Activated T-cell treated with anti-CD3 and anti-CD28 coated beads, Interleukin-2, amount 50 U/mL, for 24 hours (primary cell): ENCODE data around the gene PDE1A.

Experiments
- DNase-seq: peaks from one replicate; pipeline ENCODE4 v3.0.0-alpha.2; 2020
- H3K27ac Mint-ChIP-seq: 2 replicates; pipeline ENCODE4 v1.8.0; 2020; ENCODE audit warnings: mild to moderate bottlenecking, mixed read lengths
- H3K27me3 Mint-ChIP-seq: 2 replicates; pipeline ENCODE4 v1.8.0; 2020; ENCODE audit warnings: mixed read lengths
- H3K36me3 Mint-ChIP-seq: 2 replicates; pipeline ENCODE4 v1.8.0; 2020; ENCODE audit warnings: low read depth, mixed read lengths
- H3K4me1 Mint-ChIP-seq: 2 replicates; pipeline ENCODE4 v1.8.0; 2020; ENCODE audit warnings: low read depth, mixed read lengths
- H3K4me3 Mint-ChIP-seq: 2 replicates; pipeline ENCODE4 v1.8.0; 2020; ENCODE audit warnings: mild to moderate bottlenecking, moderate library complexity, mixed read lengths
- H3K9me3 Mint-ChIP-seq: 2 replicates; pipeline ENCODE4 v1.8.0; 2020; ENCODE audit warnings: mixed read lengths

PDE1A gene

DNA sequence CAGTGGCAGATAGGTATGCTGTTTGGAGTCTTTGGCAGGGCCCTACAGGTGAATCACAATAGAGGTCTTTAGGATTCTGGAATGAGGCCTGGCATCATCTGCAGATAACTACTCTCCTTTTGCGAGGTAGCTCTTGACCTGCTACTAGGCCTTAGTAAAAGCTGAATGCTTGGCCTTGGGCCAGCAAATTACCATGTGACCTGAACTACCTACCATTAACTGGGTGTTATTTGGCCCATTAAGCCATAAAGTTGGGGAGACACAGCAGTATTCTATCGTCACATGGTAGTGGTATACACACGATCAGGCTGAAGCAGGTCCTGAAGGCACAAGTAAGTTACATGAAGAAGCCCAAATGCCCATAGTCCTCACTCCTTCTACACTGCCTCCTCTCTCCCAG is 263.0 kb downstream of the PDE1A start:
- peaks cover 11% of the 10 kb centered on the region for H3K27me3 Mint-ChIP-seq

DNA sequence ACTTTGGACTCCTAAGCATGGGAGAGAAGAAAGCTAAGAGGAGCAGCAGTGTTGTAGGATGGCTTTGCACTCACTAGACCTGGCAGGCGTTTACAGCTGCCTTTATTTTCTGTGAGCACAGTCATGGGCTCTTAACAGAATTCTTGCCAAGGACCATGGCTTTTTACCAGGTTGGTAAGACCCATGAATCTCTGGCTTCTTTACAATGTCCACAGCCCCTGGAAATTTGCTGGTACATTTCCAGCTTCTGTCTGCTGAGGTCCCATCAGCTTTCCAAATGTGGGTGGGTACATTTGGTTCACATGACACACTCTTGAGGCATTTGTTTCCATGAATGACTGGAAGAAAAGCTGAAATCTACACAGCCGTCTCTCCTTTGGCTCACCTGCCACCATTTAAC is 278.5 kb downstream of the PDE1A start:
- no peak overlapping the region for H3K27ac Mint-ChIP-seq
- H3K4me3 Mint-ChIP-seq = no peak overlapping the region
- H3K4me1 Mint-ChIP-seq = no peaks in the 10 kb centered on the region
- H3K9me3 Mint-ChIP-seq = no peaks in the 10 kb centered on the region
- no peak for DNase-seq
- H3K36me3 Mint-ChIP-seq = no peaks in the 10 kb centered on the region
- no peaks in the 10 kb centered on the region for H3K27me3 Mint-ChIP-seq

More for the DNA sequence above, 263.0 kb downstream of the PDE1A start:
- Mint-ChIP-seq H3K36me3 (no peaks in the 10 kb centered on the region), H3K4me1 (no peaks in the 10 kb centered on the region), H3K4me3 (no peak overlapping the region), H3K9me3 (no peaks in the 10 kb centered on the region), H3K27ac (no peak overlapping the region)
- no peak for DNase-seq

DNA sequence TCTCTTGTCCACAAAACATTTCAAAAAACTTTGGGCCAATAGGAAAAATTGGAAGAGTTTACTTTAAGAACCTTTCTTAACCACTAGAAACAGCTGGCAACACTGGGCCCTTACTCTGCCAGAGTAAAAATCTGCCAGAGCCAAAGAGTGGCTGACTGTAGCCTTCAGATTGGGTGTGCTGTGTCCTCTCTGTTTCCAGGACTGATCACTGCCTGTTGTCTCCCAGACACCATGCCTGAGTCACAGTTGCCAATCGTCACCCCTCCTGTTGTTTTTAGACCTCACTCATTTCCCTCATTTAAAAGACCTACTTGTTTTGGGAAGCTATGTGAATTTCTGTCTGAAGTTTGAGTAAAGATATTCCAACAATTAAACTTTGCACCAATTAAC is 282.1 kb downstream of the PDE1A start:
- Mint-ChIP-seq H3K4me3 (no peak overlapping the region), H3K27ac (no peak overlapping the region), H3K9me3 (no peaks in the 10 kb centered on the region), H3K27me3 (peaks cover 1% of the 10 kb centered on the region), H3K4me1 (no peaks in the 10 kb centered on the region), H3K36me3 (no peaks in the 10 kb centered on the region)
- no peak for DNase-seq

DNA sequence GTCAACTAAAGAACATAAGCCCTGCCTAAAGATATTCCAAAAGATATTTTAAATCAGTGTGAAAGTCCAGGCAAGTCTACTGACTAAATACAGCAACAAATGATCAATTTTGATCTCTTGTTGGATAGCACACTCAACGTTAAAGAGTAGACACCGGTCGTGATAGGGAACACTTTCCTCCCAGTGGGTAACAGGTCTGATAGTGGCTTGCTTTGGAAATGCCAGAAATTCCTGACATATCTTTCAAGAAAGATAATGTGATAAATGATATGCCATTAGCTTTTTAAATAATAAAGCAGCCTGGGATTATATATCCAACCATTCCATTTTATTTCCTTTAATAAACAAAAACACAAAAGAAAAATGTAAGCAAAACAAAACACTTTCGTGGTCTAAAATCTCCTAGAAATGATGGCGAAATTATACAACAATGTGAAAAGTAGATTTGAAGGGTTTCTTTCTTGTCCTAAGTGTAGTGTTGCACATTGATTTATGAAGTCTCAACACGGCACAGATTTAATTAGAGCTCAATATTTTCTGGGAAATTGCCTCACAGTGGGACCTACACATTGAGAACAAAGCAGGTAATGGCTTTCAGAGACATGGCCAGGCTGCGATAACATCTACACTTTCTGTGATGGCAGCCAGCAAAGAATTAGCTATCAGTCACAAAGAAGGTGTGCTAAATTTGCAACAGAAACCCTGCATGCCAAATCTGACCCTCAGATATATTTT is 282.6 kb downstream of the PDE1A start:
- no peak for DNase-seq
- H3K27me3 Mint-ChIP-seq = peaks cover 4% of the 10 kb centered on the region
- H3K4me1 Mint-ChIP-seq = no peaks in the 10 kb centered on the region
- no peak overlapping the region for H3K4me3 Mint-ChIP-seq
- H3K9me3 Mint-ChIP-seq = no peaks in the 10 kb centered on the region
- H3K27ac Mint-ChIP-seq = no peak overlapping the region
- H3K36me3 Mint-ChIP-seq = no peaks in the 10 kb centered on the region

DNA sequence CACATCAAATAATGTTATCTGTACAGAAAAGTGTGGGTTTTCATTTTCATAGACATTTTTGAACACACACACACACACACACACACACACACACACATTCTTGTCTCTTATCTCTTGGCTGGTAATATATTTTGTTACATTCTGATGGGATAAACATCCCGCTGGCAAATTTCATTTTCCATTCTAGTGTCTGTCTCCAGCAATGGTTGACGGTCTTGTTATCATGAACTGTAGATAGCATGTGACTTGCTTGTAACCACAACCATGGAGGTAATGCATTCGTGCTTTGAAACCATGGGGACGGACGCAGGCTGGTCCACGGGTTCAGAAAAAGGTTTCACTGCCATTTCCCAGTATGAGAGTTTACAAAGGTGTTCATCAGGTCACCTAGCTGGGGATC is 284.8 kb downstream of the PDE1A start:
- no peaks in the 10 kb centered on the region for H3K36me3 Mint-ChIP-seq
- H3K4me3 Mint-ChIP-seq = no peak overlapping the region
- H3K27ac Mint-ChIP-seq = no peak overlapping the region
- no peaks in the 10 kb centered on the region for H3K9me3 Mint-ChIP-seq
- H3K4me1 Mint-ChIP-seq = no peaks in the 10 kb centered on the region
- H3K27me3 Mint-ChIP-seq = peaks cover 10% of the 10 kb centered on the region
- no peak for DNase-seq

DNA sequence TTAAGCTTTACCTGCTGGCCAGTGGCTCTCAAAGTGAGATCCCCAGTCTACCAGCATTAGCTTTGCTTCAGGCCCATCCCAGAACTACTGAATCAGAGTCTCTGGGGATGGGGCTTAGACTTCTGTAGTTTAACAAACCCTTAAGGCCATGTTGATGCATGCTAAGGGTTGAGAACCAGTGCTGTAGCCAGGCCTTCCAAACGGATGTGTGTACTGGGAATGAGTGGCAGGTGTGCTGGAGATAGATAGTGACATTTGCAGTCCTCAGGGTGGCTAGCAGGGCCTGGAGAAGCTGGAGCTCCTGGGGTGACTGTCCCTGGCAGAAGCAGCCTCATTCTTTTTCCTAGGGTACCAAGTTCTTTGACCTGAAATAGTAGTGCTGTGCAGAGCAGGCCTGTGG is 292.6 kb downstream of the PDE1A start:
- H3K9me3 Mint-ChIP-seq = no peaks in the 10 kb centered on the region
- DNase-seq = no peak
- H3K27ac Mint-ChIP-seq = no peak overlapping the region
- no peaks in the 10 kb centered on the region for H3K36me3 Mint-ChIP-seq
- H3K4me3 Mint-ChIP-seq = no peak overlapping the region
- H3K4me1 Mint-ChIP-seq = no peaks in the 10 kb centered on the region
- H3K27me3 Mint-ChIP-seq = peaks cover 11% of the 10 kb centered on the region

DNA sequence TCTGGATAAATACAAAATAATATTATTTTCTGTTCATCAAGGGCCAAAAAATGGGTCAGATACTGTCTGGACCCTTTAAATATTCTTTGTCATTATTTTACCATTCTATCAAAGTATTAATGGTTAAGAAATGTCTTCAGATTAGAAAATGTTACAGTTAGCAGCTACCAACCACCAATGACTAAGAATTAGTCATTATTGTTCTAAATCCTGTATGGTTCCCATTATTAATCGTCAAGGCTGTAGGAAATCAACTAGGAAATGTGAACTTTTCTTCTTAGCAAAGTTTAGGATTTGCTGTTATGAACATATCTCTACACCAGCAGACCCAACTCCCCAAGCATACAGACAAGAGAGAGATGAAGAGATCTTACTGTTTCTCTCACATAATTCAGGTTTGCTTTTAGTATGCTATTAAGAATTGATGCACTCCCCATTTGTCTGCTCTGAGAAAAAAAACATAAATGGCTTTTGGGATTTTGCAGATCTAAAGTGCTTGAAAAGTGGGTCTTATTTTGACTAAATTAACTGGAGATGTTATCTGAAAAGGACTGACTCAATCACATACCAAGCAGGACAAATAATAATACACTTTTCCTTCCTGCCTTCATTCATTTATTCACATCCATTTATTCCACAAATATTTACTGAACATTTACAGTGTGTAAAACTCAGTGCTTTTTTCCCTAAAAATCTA is 293.5 kb downstream of the PDE1A start:
- Mint-ChIP-seq H3K9me3 (no peaks in the 10 kb centered on the region), H3K4me1 (no peaks in the 10 kb centered on the region), H3K27me3 (peaks cover 9% of the 10 kb centered on the region), H3K36me3 (no peaks in the 10 kb centered on the region), H3K27ac (no peak overlapping the region), H3K4me3 (no peak overlapping the region)
- DNase-seq = no peak

DNA sequence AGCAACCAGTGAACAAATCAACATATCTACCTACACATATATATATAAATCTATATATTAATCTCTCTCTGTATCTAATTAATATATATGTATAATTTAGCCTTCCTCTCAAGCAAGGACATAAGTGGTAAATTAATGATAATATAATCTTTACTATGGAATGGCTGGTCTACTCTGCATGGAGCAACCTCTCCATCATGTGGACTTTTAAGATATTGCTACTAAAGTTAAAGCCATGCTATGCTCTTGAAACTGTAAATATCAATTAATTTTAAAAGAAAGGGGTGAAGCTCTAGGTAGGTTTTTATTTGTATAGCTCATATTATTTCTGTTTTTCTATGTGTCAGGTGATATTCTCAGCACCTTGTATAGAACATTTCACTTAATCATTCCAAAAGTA is 294.2 kb downstream of the PDE1A start:
- Mint-ChIP-seq H3K4me1 (no peaks in the 10 kb centered on the region), H3K4me3 (no peak overlapping the region), H3K27me3 (peaks cover 5% of the 10 kb centered on the region), H3K36me3 (no peaks in the 10 kb centered on the region), H3K27ac (no peak overlapping the region), H3K9me3 (no peaks in the 10 kb centered on the region)
- no peak for DNase-seq

DNA sequence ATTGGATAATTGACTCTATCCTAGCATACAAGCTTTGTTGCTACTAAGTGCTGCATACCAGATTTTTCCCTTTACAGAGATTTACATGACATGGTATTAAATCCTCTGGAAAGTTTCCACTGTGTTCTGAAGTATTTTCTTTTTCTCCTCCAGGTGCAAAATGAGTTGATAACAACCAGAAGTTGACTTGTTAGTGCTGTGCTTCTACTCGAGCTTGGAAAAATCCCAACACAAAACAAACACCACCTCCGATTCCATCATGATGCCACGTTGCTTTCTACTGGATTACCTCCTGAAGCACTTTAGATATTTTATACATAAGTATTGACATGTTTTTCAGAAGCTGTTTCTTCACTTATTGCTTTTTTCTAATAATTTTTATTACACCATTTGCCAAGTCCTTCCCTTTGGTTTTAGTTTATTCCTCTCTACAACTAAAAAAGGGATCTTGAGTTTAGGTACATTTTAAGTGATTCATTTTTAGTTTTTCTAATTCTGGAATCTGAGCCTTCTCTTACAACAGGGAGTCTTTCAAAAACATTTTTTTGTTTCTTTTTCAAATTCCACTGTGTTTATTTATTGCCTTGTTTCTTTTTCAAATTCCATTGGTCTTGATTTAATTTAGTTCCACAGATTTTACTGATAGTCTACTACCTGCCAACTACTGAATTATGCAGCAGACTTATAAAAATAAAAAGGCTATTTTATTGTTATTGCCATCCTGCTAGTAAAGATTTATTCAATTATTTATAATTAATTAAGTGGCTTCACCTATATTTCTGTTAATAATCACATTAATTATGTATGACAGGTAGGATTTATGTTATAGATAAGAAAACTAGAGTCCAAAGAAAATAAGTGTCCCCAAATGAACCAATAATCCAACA is 297.8 kb downstream of the PDE1A start:
- H3K4me1 Mint-ChIP-seq = no peaks in the 10 kb centered on the region
- no peak overlapping the region for H3K27ac Mint-ChIP-seq
- no peak for DNase-seq
- no peak overlapping the region for H3K4me3 Mint-ChIP-seq
- H3K27me3 Mint-ChIP-seq = peaks cover 11% of the 10 kb centered on the region
- H3K36me3 Mint-ChIP-seq = no peaks in the 10 kb centered on the region
- peaks cover 3% of the 10 kb centered on the region for H3K9me3 Mint-ChIP-seq

DNA sequence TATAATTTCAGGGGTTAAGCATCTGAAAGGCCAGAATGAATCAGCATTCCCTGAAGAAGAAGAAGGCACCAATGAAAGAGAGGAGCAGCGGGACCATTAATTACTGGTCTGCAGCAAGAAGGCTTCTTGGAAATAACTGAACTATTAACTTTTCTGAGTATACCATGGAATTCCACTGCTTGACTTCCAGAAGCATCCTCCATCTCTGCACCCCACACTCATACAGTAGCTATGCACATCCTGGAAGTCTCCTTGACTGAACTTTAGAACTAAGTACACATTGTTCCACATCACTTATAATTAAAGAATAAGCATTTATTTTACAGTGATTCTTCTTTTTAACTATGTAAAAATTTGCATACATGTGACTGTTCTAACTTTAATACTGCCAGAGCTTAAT is 309.6 kb downstream of the PDE1A start:
- H3K36me3 Mint-ChIP-seq = no peaks in the 10 kb centered on the region

DNA sequence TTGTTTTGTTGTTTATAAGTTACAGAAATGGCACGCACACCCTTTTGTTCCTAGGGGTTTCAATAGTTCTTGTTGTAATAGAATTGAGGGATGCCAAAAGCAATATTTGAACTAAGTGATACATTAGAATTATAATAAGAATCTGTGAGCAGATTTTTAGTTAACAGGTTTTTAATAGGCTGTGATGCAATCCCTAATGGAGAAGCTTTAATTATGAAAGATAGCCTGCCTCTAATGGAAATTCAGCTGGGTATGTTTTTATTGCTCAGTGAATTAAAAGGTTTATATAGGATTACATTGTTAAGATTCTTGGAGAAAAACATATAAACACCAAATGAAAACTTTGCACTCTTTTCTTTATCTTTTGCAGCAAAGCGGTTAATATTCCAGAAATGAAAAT is 310.1 kb downstream of the PDE1A start:
- H3K9me3 Mint-ChIP-seq = no peaks in the 10 kb centered on the region
- no peak overlapping the region for H3K4me3 Mint-ChIP-seq
- DNase-seq = no peak
- H3K4me1 Mint-ChIP-seq = peaks cover 2% of the 10 kb centered on the region
- no peak overlapping the region for H3K27ac Mint-ChIP-seq
- no peaks in the 10 kb centered on the region for H3K36me3 Mint-ChIP-seq
- H3K27me3 Mint-ChIP-seq = peaks cover 3% of the 10 kb centered on the region

More for the DNA sequence above, 309.6 kb downstream of the PDE1A start:
- Mint-ChIP-seq H3K4me3 (no peak overlapping the region), H3K4me1 (peaks cover 2% of the 10 kb centered on the region), H3K27me3 (no peaks in the 10 kb centered on the region), H3K27ac (no peak overlapping the region), H3K9me3 (no peaks in the 10 kb centered on the region)
- no peak for DNase-seq

DNA sequence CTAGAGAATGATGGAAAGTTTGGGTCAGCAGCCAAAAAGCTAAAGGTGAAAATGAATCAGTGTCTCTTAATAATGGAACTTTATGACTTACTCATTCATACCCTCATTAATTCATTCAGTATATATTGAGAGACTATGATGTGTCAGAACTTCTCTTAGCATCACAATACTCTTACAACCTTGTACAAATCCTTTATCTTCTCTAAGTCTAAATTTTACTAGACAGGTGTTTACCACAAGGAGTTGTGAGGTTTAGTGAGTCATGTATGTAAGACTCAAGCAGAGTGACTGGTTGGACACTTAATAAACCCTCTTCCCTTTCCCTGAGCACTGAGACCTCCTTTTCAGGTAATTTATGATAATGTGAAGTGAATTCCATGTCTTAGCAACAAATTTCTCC is 311.6 kb downstream of the PDE1A start:
- H3K27ac Mint-ChIP-seq = no peak overlapping the region
- no peaks in the 10 kb centered on the region for H3K9me3 Mint-ChIP-seq
- no peak overlapping the region for H3K4me3 Mint-ChIP-seq
- H3K36me3 Mint-ChIP-seq = no peaks in the 10 kb centered on the region
- peaks cover 3% of the 10 kb centered on the region for H3K27me3 Mint-ChIP-seq
- no peak for DNase-seq
- H3K4me1 Mint-ChIP-seq = peaks cover 2% of the 10 kb centered on the region

DNA sequence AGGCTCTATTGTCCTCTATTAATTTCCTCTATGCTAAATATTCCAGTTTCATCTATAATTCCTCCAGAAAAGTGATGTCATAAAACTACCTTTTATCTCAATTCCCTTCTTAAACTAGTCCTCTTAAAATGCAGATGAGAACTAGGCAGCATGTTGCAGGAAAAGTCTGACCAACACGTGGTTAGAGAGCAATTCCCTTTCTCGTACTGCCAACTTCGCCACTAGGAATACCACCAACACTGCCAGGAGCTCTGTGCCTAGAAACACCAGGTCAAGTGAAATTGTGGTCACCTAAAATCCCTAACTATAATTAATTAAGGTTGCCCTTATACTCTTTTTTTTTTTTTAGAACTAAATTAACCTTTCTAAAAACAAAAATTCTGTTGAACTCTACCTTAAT is 313.5 kb downstream of the PDE1A start:
- peaks cover 3% of the 10 kb centered on the region for H3K27me3 Mint-ChIP-seq
- peaks cover 2% of the 10 kb centered on the region for H3K4me1 Mint-ChIP-seq
- no peaks in the 10 kb centered on the region for H3K36me3 Mint-ChIP-seq
- DNase-seq = no peak
- H3K4me3 Mint-ChIP-seq = no peak overlapping the region
- no peak overlapping the region for H3K27ac Mint-ChIP-seq
- no peaks in the 10 kb centered on the region for H3K9me3 Mint-ChIP-seq

DNA sequence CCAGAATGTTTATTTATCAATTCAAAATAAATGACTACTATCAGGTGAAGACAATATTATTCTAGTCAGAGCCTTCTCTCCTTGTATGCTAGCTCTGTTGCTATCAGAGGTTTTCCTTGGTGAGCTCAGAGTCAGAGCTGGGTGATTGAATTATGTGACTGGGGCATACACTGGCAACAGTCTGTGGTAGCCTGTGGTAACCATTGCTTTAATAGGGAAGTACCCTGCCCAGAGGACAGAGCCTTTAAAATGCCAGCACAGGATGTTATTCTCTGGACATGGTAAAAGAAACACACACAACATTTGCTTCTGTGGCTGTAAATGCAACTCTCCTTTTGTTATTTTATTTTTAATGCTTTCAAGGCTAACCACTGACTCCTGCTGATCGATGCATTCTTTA is 316.5 kb downstream of the PDE1A start:
- no peak for DNase-seq
- Mint-ChIP-seq H3K4me1 (peaks cover under 1% of the 10 kb centered on the region), H3K27me3 (peaks cover 3% of the 10 kb centered on the region), H3K36me3 (no peaks in the 10 kb centered on the region), H3K4me3 (no peak overlapping the region), H3K27ac (no peak overlapping the region), H3K9me3 (no peaks in the 10 kb centered on the region)

DNA sequence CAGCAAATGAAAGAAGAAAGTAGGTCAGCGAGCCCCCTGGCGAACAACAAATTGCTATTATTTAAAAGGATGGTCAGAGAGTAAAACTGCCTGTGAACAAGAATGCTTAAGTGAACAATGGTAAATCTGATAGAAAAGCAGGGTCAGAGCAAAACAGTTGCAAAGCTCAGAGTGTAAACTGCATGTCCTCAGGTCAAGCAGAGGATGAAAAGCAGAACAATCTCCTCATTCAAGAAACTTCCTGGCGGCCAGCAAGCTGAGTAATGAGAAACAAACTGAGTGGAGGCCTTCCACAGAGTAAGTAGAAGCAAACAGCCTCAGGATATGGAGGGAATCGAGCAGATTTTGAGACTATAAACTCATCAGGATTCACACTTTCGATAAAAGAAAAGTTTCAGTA is 323.3 kb downstream of the PDE1A start:
- Mint-ChIP-seq H3K36me3 (no peaks in the 10 kb centered on the region), H3K27me3 (no peaks in the 10 kb centered on the region), H3K27ac (no peak overlapping the region), H3K9me3 (no peaks in the 10 kb centered on the region), H3K4me3 (no peak overlapping the region), H3K4me1 (no peaks in the 10 kb centered on the region)
- no peak for DNase-seq
